Nephron (organoid): ENCODE data around the gene MNX1.

Source experiments
- H3K27ac Mint-ChIP-seq, 3 experiments: 2 replicates each; pipeline ENCODE4 v1.8.0; 2020; ENCODE audit warnings: mixed read lengths in 3 of 3, mild to moderate bottlenecking in 2 of 3, moderate library complexity in 1 of 3
- H3K27me3 Mint-ChIP-seq: 2 replicates; pipeline ENCODE4 v1.8.0; 2021; ENCODE audit warnings: low read depth, mild to moderate bottlenecking, moderate library complexity, mixed read lengths
- H3K36me3 Mint-ChIP-seq: 2 replicates; pipeline ENCODE4 v1.8.0; 2020; ENCODE audit warnings: low read depth, mixed read lengths
- H3K4me1 Mint-ChIP-seq: 2 replicates; pipeline ENCODE4 v1.8.0; 2020; ENCODE audit warnings: mixed read lengths
- H3K4me3 Mint-ChIP-seq, 3 experiments: 2 replicates each; pipeline ENCODE4 v1.8.0; 2020; ENCODE audit warnings: mild to moderate bottlenecking in 3 of 3, mixed read lengths in 3 of 3, moderate library complexity in 2 of 3
- H3K9me3 Mint-ChIP-seq: 2 replicates; pipeline ENCODE4 v1.8.0; 2020; ENCODE audit warnings: mixed read lengths
- TF ChIP-seq, protein P1 (sequence below), 3 experiments: fragments of 200-600 bp; sonication (generic); IDR thresholded peaks; one replicate each; pipeline ENCODE4 v1.5.0; 2021; ENCODE audit warnings: antibody characterized with exemption in 3 of 3; ENCODE audit not compliant: unreplicated experiment in 3 of 3

The MNX1 gene

DNA sequence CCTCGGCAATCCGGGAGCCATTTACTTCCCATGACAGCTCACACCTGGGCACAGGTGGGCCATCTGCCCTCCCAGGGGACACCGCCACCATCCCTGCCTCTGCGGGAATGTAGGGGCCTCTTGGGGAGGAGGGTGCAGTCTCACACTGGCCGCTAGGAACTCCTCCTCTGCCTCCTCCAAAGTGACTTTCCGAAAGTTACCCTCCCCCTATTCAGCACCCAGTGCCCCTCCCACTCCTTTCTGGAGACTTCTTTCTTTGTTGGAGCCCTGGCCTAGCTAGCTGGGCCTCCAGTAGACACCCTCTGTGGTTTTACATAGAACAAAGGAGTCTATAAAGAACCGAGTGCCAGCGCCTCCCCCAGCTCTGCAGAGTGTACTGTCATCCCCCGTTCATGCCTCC lies 45.8 kb upstream of the MNX1 start:
- H3K27me3 Mint-ChIP-seq = peaks cover 22% of the 10 kb centered on the region
- no peaks in the 10 kb centered on the region for H3K4me1 Mint-ChIP-seq
- peaks cover 16% of the 10 kb centered on the region for H3K9me3 Mint-ChIP-seq
- H3K36me3 Mint-ChIP-seq = no peaks in the 10 kb centered on the region
- no peak overlapping the region for H3K27ac Mint-ChIP-seq
- TF ChIP-seq, protein P1, sequence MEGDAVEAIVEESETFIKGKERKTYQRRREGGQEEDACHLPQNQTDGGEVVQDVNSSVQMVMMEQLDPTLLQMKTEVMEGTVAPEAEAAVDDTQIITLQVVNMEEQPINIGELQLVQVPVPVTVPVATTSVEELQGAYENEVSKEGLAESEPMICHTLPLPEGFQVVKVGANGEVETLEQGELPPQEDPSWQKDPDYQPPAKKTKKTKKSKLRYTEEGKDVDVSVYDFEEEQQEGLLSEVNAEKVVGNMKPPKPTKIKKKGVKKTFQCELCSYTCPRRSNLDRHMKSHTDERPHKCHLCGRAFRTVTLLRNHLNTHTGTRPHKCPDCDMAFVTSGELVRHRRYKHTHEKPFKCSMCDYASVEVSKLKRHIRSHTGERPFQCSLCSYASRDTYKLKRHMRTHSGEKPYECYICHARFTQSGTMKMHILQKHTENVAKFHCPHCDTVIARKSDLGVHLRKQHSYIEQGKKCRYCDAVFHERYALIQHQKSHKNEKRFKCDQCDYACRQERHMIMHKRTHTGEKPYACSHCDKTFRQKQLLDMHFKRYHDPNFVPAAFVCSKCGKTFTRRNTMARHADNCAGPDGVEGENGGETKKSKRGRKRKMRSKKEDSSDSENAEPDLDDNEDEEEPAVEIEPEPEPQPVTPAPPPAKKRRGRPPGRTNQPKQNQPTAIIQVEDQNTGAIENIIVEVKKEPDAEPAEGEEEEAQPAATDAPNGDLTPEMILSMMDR (IDR thresholded peaks at IDR 0.05; ENCODE audit: unreplicated experiment in 3 of 3) = no peak
- H3K4me3 Mint-ChIP-seq = no peak overlapping the region

DNA sequence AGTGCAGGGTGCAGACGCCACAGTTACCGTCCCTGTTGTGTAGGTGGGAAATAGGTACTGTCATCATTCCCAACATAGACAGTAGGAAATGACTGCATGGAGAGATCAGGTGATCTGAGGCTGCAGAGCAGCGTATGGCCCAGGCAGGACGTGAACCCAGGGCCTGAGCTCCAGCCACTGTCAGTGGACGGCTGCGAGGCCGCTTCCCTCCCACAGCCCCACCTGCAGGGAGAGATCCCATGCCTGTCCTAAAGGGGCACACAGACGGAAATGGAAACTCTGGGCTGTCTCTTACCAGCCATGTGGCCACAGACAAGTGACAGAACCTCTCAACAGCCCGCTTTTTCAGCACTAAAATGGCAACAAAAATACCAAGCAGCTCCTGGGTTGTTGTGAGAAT lies 44.5 kb upstream of the MNX1 start:
- H3K27me3 Mint-ChIP-seq = peaks cover 33% of the 10 kb centered on the region
- H3K27ac Mint-ChIP-seq = no peak overlapping the region
- H3K36me3 Mint-ChIP-seq = no peaks in the 10 kb centered on the region
- TF ChIP-seq, protein P1 (IDR thresholded peaks at IDR 0.05; ENCODE audit: unreplicated experiment in 3 of 3) = no peak
- no peak overlapping the region for H3K4me3 Mint-ChIP-seq
- H3K9me3 Mint-ChIP-seq = peaks cover 16% of the 10 kb centered on the region
- H3K4me1 Mint-ChIP-seq = no peaks in the 10 kb centered on the region

DNA sequence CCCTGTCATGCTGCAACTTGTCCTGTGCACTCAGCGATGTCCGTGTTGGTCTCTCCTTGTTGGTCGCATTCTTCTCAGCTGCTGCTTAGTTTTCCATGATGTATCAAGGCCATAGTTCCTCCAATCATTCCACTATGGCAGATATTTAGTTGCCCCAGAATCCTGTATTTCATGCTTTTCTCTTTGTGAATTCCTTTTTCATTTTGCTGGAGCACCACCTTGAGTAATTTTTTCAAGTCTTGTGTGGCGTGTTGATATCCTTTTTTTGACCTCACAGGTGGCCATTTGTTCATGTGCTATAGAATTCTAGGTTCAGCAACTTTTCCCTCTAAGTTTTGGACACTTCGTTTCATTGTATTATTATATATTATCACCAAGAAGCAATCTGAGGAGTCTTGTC lies 42.7 kb upstream of the MNX1 start:
- H3K36me3 Mint-ChIP-seq = no peaks in the 10 kb centered on the region
- peaks cover 34% of the 10 kb centered on the region for H3K27me3 Mint-ChIP-seq
- TF ChIP-seq, protein P1 (IDR thresholded peaks at IDR 0.05; ENCODE audit: unreplicated experiment in 3 of 3) = no peak
- no peak overlapping the region for H3K27ac Mint-ChIP-seq
- H3K4me3 Mint-ChIP-seq = no peak overlapping the region
- peaks cover 16% of the 10 kb centered on the region for H3K9me3 Mint-ChIP-seq
- H3K4me1 Mint-ChIP-seq = no peaks in the 10 kb centered on the region

DNA sequence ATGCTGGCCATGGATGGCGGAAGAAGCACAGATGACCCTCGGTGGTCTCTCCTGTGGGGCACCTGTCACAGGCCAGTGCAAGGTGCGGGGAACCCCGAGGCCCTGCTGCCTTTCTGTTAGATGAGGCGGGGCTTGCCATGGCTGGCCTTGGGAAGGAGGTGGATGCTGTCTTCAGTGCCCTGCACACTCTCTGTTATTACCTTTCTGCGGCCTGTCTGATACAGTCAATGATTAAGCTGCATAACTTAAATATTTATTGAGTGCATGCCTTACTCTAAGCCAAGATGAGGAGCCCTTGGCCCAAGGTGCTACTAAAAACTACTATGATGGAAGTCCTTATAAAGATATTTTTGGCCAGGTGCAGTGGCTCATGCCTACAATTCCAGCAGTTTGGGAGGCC lies 36.7 kb upstream of the MNX1 start:
- TF ChIP-seq, protein P1 (IDR thresholded peaks at IDR 0.05; ENCODE audit: unreplicated experiment in 3 of 3) = no peak
- no peaks in the 10 kb centered on the region for H3K4me1 Mint-ChIP-seq
- H3K27me3 Mint-ChIP-seq = peaks cover 44% of the 10 kb centered on the region
- no peaks in the 10 kb centered on the region for H3K36me3 Mint-ChIP-seq
- no peaks in the 10 kb centered on the region for H3K9me3 Mint-ChIP-seq
- H3K27ac Mint-ChIP-seq = no peak overlapping the region
- no peak overlapping the region for H3K4me3 Mint-ChIP-seq

DNA sequence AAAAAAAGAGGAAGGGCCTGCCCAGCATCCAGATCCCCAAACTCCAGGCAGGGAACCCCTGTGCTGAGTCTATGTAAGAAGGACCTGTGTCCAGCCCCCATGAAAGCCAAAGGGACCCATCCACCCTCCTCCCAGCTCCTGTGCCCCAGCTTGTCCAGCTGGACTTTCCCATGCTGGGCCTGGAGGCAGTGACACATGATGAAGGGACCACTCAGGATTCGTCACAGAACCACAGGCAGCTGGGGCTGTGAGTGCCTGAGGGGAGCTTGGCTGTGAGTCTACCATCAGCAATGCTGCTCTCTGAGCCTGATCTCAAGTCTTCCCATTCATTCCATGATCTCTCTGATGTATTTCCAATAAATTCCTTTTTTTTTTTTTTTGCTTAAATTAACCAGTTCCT lies 36.2 kb upstream of the MNX1 start:
- no peaks in the 10 kb centered on the region for H3K9me3 Mint-ChIP-seq
- peaks cover 48% of the 10 kb centered on the region for H3K27me3 Mint-ChIP-seq
- no peaks in the 10 kb centered on the region for H3K36me3 Mint-ChIP-seq
- H3K27ac Mint-ChIP-seq = no peak overlapping the region
- no peak overlapping the region for H3K4me3 Mint-ChIP-seq
- TF ChIP-seq, protein P1 (IDR thresholded peaks at IDR 0.05; ENCODE audit: unreplicated experiment in 3 of 3) = no peak
- H3K4me1 Mint-ChIP-seq = no peaks in the 10 kb centered on the region

DNA sequence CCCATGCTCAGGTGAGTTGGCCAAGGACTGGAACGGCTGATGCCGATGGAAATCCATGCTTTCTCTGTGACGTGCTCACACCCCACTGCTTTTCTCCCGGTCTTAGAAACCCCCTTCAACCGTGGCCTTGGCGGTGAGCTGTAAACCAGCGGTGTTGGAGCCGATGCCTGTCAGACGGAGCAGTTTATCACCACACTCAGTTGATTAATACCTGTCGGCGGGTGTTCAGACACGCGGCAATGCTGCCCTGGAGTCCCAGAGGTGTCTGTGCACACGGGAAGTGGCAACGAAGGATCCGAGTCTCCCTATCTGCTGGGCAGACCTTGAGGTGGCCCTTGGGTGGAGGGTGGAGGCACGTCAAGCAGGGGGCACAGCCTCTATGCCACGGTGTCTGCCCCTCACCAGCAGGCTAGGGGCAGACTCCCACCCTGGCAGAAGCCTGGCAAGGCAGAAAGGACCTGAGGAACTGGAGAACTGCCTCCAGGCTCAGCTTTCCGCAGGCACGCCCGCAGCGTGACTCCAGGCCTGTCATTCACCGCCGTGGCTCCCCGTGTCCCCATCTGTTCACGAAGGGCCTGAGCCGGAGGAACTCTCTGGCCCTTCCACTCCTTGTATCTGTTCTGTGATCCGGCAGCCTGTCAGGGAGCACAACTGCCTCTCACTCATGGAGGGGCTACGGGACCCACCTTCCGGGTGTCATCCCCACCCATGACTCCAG lies 34.6 kb upstream of the MNX1 start:
- H3K27me3 Mint-ChIP-seq = peaks cover 53% of the 10 kb centered on the region
- TF ChIP-seq, protein P1 (IDR thresholded peaks at IDR 0.05; ENCODE audit: unreplicated experiment in 3 of 3) = no peak
- no peaks in the 10 kb centered on the region for H3K4me1 Mint-ChIP-seq
- no peaks in the 10 kb centered on the region for H3K9me3 Mint-ChIP-seq
- no peak overlapping the region for H3K27ac Mint-ChIP-seq
- H3K4me3 Mint-ChIP-seq = no peak overlapping the region
- no peaks in the 10 kb centered on the region for H3K36me3 Mint-ChIP-seq
